ENCODE measurements around the gene NPAS4. TPM values are rescaled to one million over a fixed set of nuclear protein-coding genes. Genes with fewer than 3 reads are reported as not detected.
A peak's percentile ranks its signal among the peaks of the same experiment; 100 is the strongest.
"Not testable (repeated sequence)": the region's sequence is repeated elsewhere in the genome, so short reads cannot be mapped to it uniquely, and the experiment has no call there.

The NPAS4 gene
- total RNA-seq (not detected), polyA plus RNA-seq (not detected)

GRCh38 chr11:66420671-66421476 lies at the start of gene NPAS4:
Gene NPAS4 (plus strand): TSS chr11:66421035. CDS start chr11:66421180, 145 bp downstream.
- Histone ChIP-seq H3K4me1 (ENCODE audit: control insufficient read depth, insufficient read depth, low read length, poor library complexity, severe bottlenecking) (no peaks in the 10 kb centered on the region), H3K27ac (ENCODE audit: insufficient read depth, low read length, poor library complexity, severe bottlenecking) (no peak within 1 kb of the TSS), H3K36me3 (ENCODE audit: control insufficient read depth, insufficient read depth, low read length) (no peaks in the 10 kb centered on the region), H3K9me3 (ENCODE audit: control insufficient read depth in 2 of 2, low read length in 2 of 2) (no peaks in the 10 kb centered on the region), H3K27me3 (ENCODE audit: control insufficient read depth, insufficient read depth, low read length) (peaks cover 25% of the 10 kb centered on the region), H3K4me3 (ENCODE audit: low read depth, low read length) (no peak within 1 kb of the TSS)
- H3K4me3 Mint-ChIP-seq, result peak within 1 kb of the TSS in 1 of 4 donors; percentile 52
- no peak for DNase-seq
- H3K36me3 Mint-ChIP-seq, result no peaks in the 10 kb centered on the region
- H3K27me3 Mint-ChIP-seq, result peaks cover 28% of the 10 kb centered on the region
- H3K4me1 Mint-ChIP-seq, result peaks cover 2 to 13% (median 4%) of the 10 kb centered on the region in 4 donors
- ATAC-seq (ENCODE audit: low read depth in 2 of 2), result no peak
- no peak within 1 kb of the TSS for H3K27ac Mint-ChIP-seq
- peaks cover 0 to 6% (median 0%) of the 10 kb centered on the region in 7 donors for H3K9me3 Mint-ChIP-seq

GRCh38 chr11:66371627-66372415 lies 49.0 kb upstream of the NPAS4 start, which contains the start of gene SLC29A2:
Gene SLC29A2 (minus strand): TSS chr11:66371760. CDS start chr11:66371591, 169 bp downstream.
- ATAC-seq (ENCODE audit: low read depth in 2 of 2), result peak; percentile 74 to 76
- H3K27ac ChIP-seq (ENCODE audit: insufficient read depth, low read length, poor library complexity, severe bottlenecking), result peak within 1 kb of the TSS; percentile 68
- H3K4me1 Mint-ChIP-seq, result peaks cover 4 to 19% (median 12%) of the 10 kb centered on the region in 4 donors

GRCh38 chr11:66373265-66373664 lies 47.6 kb upstream of the NPAS4 start:
- Histone ChIP-seq H3K36me3 (ENCODE audit: control insufficient read depth, insufficient read depth, low read length) (no peaks in the 10 kb centered on the region), H3K27me3 (ENCODE audit: control insufficient read depth, insufficient read depth, low read length) (no peaks in the 10 kb centered on the region), H3K27ac (ENCODE audit: insufficient read depth, low read length, poor library complexity, severe bottlenecking) (no peak overlapping the region), H3K4me3 (ENCODE audit: low read depth, low read length) (no peak overlapping the region), H3K9me3 (ENCODE audit: control insufficient read depth in 2 of 2, low read length in 2 of 2) (no peaks in the 10 kb centered on the region), H3K4me1 (ENCODE audit: control insufficient read depth, insufficient read depth, low read length, poor library complexity, severe bottlenecking) (peaks cover 19% of the 10 kb centered on the region)
- Mint-ChIP-seq H3K4me1 (peaks cover 4 to 19% (median 12%) of the 10 kb centered on the region in 4 donors), H3K9me3 (no peaks in the 10 kb centered on the region), H3K27ac (peak overlapping the region in 1 of 3 donors; percentile 76), H3K4me3 (peak overlapping the region; percentile 5 to 28 (median 12)), H3K27me3 (peaks cover 19% of the 10 kb centered on the region), H3K36me3 (no peaks in the 10 kb centered on the region)
- DNase-seq (no peak), ATAC-seq (ENCODE audit: low read depth in 2 of 2) (no peak)

More at GRCh38 chr11:66371627-66372415, 49.0 kb upstream of the NPAS4 start, which contains the start of gene SLC29A2:
- Mint-ChIP-seq H3K9me3 (no peaks in the 10 kb centered on the region), H3K27ac (peak within 1 kb of the TSS; percentile 66 to 88 (median 82)), H3K36me3 (no peaks in the 10 kb centered on the region), H3K27me3 (peaks cover 14% of the 10 kb centered on the region), H3K4me3 (peak within 1 kb of the TSS; percentile 90 to 97 (median 93))
- Histone ChIP-seq H3K4me3 (ENCODE audit: low read depth, low read length) (peak within 1 kb of the TSS; percentile 76), H3K27me3 (ENCODE audit: control insufficient read depth, insufficient read depth, low read length) (no peaks in the 10 kb centered on the region), H3K36me3 (ENCODE audit: control insufficient read depth, insufficient read depth, low read length) (no peaks in the 10 kb centered on the region), H3K4me1 (ENCODE audit: control insufficient read depth, insufficient read depth, low read length, poor library complexity, severe bottlenecking) (peaks cover 19% of the 10 kb centered on the region), H3K9me3 (ENCODE audit: control insufficient read depth in 2 of 2, low read length in 2 of 2) (no peaks in the 10 kb centered on the region)
- peak; percentile 70 to 81 (median 72) for DNase-seq

GRCh38 chr11:66373690-66374287 lies 47.0 kb upstream of the NPAS4 start:
- H3K27me3 ChIP-seq (ENCODE audit: control insufficient read depth, insufficient read depth, low read length); H3K36me3 ChIP-seq (ENCODE audit: control insufficient read depth, insufficient read depth, low read length); H3K9me3 Mint-ChIP-seq; H3K9me3 ChIP-seq (ENCODE audit: control insufficient read depth in 2 of 2, low read length in 2 of 2); H3K36me3 Mint-ChIP-seq; ATAC-seq (ENCODE audit: low read depth in 2 of 2); H3K27ac ChIP-seq (ENCODE audit: insufficient read depth, low read length, poor library complexity, severe bottlenecking); H3K27ac Mint-ChIP-seq; H3K4me3 ChIP-seq (ENCODE audit: low read depth, low read length); DNase-seq: not testable (repeated sequence)
- H3K4me1 ChIP-seq (ENCODE audit: control insufficient read depth, insufficient read depth, low read length, poor library complexity, severe bottlenecking), result peaks cover 19% of the 10 kb centered on the region
- Mint-ChIP-seq H3K4me3 (peak overlapping the region; percentile 5 to 53 (median 22)), H3K27me3 (peaks cover 19% of the 10 kb centered on the region), H3K4me1 (peaks cover 4 to 19% (median 12%) of the 10 kb centered on the region in 4 donors)

GRCh38 chr11:66380264-66380663 lies 40.6 kb upstream of the NPAS4 start:
- not testable (repeated sequence) for H3K4me1 Mint-ChIP-seq; H3K4me3 Mint-ChIP-seq; H3K27ac Mint-ChIP-seq; H3K4me1 ChIP-seq (ENCODE audit: control insufficient read depth, insufficient read depth, low read length, poor library complexity, severe bottlenecking); H3K36me3 Mint-ChIP-seq; H3K27ac ChIP-seq (ENCODE audit: insufficient read depth, low read length, poor library complexity, severe bottlenecking); H3K9me3 Mint-ChIP-seq; H3K36me3 ChIP-seq (ENCODE audit: control insufficient read depth, insufficient read depth, low read length); H3K9me3 ChIP-seq (ENCODE audit: control insufficient read depth in 2 of 2, low read length in 2 of 2); H3K4me3 ChIP-seq (ENCODE audit: low read depth, low read length); H3K27me3 Mint-ChIP-seq; DNase-seq; ATAC-seq (ENCODE audit: low read depth in 2 of 2); H3K27me3 ChIP-seq (ENCODE audit: control insufficient read depth, insufficient read depth, low read length)

- Mint-ChIP-seq H3K4me1 (peaks cover 6 to 11% (median 7%) of the 10 kb centered on the region in 4 donors), H3K27me3 (peaks cover 10% of the 10 kb centered on the region)
- ATAC-seq (ENCODE audit: low read depth in 2 of 2); H3K9me3 ChIP-seq (ENCODE audit: control insufficient read depth in 2 of 2, low read length in 2 of 2); H3K27me3 ChIP-seq (ENCODE audit: control insufficient read depth, insufficient read depth, low read length); H3K36me3 ChIP-seq (ENCODE audit: control insufficient read depth, insufficient read depth, low read length); H3K9me3 Mint-ChIP-seq; H3K4me3 Mint-ChIP-seq; H3K4me1 ChIP-seq (ENCODE audit: control insufficient read depth, insufficient read depth, low read length, poor library complexity, severe bottlenecking); H3K36me3 Mint-ChIP-seq; DNase-seq; H3K4me3 ChIP-seq (ENCODE audit: low read depth, low read length); H3K27ac Mint-ChIP-seq; H3K27ac ChIP-seq (ENCODE audit: insufficient read depth, low read length, poor library complexity, severe bottlenecking): not testable (repeated sequence)
Measured at GRCh38 chr11:66384316-66384715, 36.5 kb upstream of the NPAS4 start.
